Heart left ventricle (tissue), 13 donors: Measurements from ENCODE around the gene TRIM74.
"Not testable (repeated sequence)": the region's sequence is repeated elsewhere in the genome, so short reads cannot be mapped to it uniquely, and the experiment has no call there.

ENCODE experiments used
- POLR2A ChIP-seq, 2 donors: fragments of 450-650 bp; IDR thresholded peaks; one replicate each; pipeline ENCODE4 v1.6.1; 2017; ENCODE audit warnings: antibody characterized with exemption in 2 of 2, mild to moderate bottlenecking in 2 of 2, moderate library complexity in 2 of 2
- TF ChIP-seq, protein P1 (sequence below), 12 donors: fragments of 200-600 bp; sonication (generic) in 4 of 12; IDR thresholded peaks; one replicate each; pipeline versions ENCODE4 v1.5.0 to v1.8.0; 2018 to 2022; ENCODE audit warnings: antibody characterized with exemption in 12 of 12, mild to moderate bottlenecking in 5 of 12
- donor health status: ischemic (EF 13 %, LVEDD 7.1; RV severe dilation, severe dysfunction).
- donor health status: DM: no; HTN: yes; CAD: no.
- donor health status: DM: no; HTN: no; CAD: no.
- donor health status: ischemic (EF 25% LVEDD 6.9; RV normal size, moderate dysfunction).
- donor health status: ischemic (EF 25% LVEDD 5.7; RV mildly dilated, moderate dysfunction).
- donor health status: ischemic (EF 35%, LVEDD 5.7; RV mildly dilated, moderate dysfunction).
- donor health status: nonischemic (EF 11% LVEDD 7.7; RV severe dilation, severe dysfunction).
- donor health status: DM: yes; HTN: yes; CAD: no.
- donor health status: PGD.
- donor health status: ischemic (EF 29% LVEDD 5.4; RV normal size, mild dysfunction).
- donor health status: nonischemic (EF 23%, LVEDD 6.1; RV moderate dilation, normal function).

DNA sequence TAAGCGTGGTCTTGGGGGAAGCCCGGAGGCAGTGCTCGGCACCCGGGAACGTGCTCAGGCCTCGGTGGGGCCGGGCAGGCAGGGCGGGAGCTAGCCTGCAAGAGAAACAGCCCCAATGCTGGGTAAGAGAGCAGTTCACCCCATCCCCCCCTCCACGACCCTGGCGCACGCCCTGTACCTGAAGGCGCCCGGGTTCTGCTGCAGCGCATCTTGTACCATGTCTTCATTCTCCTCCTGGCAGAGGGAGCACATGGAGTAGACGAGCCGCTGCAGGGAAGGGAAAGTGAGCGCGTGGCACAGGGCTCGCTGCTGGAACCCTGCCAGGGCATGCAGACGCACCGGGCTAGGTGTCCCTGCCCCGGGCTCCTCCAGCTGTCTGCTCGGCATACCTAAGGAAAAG, 20.6 kb downstream of the TRIM74 start:
- TF ChIP-seq, protein P1, sequence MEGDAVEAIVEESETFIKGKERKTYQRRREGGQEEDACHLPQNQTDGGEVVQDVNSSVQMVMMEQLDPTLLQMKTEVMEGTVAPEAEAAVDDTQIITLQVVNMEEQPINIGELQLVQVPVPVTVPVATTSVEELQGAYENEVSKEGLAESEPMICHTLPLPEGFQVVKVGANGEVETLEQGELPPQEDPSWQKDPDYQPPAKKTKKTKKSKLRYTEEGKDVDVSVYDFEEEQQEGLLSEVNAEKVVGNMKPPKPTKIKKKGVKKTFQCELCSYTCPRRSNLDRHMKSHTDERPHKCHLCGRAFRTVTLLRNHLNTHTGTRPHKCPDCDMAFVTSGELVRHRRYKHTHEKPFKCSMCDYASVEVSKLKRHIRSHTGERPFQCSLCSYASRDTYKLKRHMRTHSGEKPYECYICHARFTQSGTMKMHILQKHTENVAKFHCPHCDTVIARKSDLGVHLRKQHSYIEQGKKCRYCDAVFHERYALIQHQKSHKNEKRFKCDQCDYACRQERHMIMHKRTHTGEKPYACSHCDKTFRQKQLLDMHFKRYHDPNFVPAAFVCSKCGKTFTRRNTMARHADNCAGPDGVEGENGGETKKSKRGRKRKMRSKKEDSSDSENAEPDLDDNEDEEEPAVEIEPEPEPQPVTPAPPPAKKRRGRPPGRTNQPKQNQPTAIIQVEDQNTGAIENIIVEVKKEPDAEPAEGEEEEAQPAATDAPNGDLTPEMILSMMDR (IDR thresholded peaks at IDR 0.05) = not testable (repeated sequence)
- TF ChIP-seq POLR2A (IDR thresholded peaks at IDR 0.05) = not testable (repeated sequence)
